Measurements from ENCODE around the gene DENND1C. TPM values are rescaled to one million over a fixed set of nuclear protein-coding genes. Genes with fewer than 3 reads are reported as not detected.

DENND1C gene, protein sequence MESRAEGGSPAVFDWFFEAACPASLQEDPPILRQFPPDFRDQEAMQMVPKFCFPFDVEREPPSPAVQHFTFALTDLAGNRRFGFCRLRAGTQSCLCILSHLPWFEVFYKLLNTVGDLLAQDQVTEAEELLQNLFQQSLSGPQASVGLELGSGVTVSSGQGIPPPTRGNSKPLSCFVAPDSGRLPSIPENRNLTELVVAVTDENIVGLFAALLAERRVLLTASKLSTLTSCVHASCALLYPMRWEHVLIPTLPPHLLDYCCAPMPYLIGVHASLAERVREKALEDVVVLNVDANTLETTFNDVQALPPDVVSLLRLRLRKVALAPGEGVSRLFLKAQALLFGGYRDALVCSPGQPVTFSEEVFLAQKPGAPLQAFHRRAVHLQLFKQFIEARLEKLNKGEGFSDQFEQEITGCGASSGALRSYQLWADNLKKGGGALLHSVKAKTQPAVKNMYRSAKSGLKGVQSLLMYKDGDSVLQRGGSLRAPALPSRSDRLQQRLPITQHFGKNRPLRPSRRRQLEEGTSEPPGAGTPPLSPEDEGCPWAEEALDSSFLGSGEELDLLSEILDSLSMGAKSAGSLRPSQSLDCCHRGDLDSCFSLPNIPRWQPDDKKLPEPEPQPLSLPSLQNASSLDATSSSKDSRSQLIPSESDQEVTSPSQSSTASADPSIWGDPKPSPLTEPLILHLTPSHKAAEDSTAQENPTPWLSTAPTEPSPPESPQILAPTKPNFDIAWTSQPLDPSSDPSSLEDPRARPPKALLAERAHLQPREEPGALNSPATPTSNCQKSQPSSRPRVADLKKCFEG
- not detected in 2 replicates for total RNA-seq

DNA sequence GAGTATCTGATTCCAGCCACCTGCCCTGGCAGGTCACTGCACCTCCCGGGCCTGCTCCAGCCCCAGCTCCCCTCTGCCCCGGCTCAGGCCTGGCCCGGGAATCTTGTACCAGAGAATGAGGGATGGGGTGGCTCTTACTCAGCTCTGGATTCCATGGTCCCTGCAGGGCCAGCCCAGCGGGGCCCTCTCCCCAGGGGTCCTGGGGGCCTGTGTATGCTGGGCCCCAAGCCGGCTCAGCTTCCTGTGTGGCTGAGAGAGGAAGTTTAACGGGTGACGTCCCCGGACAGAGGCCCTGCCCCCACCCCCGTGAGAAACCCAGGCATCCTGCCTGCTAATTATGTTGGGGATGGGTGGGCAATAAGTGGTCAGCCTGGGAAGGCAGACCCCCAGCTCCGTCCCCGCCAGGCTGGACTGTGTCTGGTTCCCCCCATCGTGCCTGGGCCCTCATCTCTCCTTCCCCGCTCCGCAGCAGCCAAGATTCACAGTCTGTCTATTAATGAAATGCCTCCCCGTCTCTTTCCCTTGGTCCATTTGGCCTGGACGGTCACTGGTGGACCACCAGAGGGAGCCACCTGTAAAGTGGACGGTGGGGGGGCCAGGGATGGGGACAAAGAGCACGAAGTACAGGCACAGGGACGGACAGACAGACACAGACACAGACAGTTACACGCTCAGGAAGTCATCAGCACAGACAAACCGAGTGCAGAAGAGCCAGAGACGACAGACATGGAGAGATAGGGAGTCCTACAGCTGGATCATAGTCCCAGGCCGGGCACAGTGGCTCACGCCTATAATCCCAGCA, at the start of gene DENND1C:
Gene DENND1C, minus strand, starts transcription at position 247 of the 802 bp plus-strand sequence. Its CDS starts 92 bp downstream, at position 155.

DNA sequence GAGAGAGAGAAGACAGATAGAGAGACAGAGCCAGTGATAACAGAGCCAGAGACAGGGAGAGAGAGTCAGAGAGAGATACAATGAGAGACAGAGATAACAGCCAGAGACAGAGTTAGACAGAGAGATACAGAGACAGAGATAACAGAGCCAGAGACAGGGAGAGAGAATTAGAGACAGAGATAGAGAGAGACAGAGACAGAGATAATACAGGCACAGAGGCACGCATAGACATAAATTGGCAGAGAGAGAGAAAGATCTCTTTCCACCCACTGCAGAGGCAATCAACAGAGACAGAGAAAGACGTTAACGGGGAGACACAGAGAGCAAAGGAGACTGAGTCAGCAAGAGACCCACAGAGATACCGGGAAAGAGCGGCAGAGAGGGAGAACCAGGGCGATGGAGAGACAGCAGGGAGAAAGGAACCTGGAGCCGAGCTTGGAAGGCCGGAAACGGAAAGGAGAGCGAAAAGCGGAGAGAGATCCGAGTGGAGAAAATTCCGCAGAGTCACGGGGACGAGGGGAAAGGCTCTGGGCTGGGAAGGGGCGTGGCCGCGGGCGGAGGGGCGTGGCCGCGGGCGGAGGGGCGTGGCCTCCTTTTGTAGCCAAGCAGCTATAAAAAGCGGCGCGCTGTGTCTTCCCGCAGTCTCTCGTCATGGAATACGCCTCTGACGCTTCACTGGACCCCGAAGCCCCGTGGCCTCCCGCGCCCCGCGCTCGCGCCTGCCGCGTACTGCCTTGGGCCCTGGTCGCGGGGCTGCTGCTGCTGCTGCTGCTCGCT, 49.0 kb upstream of the DENND1C start, which contains the start of gene TNFSF9:
Gene TNFSF9, plus strand, starts transcription at position 641 of the 777 bp plus-strand sequence. Its CDS starts 11 bp downstream, at position 652.

DNA sequence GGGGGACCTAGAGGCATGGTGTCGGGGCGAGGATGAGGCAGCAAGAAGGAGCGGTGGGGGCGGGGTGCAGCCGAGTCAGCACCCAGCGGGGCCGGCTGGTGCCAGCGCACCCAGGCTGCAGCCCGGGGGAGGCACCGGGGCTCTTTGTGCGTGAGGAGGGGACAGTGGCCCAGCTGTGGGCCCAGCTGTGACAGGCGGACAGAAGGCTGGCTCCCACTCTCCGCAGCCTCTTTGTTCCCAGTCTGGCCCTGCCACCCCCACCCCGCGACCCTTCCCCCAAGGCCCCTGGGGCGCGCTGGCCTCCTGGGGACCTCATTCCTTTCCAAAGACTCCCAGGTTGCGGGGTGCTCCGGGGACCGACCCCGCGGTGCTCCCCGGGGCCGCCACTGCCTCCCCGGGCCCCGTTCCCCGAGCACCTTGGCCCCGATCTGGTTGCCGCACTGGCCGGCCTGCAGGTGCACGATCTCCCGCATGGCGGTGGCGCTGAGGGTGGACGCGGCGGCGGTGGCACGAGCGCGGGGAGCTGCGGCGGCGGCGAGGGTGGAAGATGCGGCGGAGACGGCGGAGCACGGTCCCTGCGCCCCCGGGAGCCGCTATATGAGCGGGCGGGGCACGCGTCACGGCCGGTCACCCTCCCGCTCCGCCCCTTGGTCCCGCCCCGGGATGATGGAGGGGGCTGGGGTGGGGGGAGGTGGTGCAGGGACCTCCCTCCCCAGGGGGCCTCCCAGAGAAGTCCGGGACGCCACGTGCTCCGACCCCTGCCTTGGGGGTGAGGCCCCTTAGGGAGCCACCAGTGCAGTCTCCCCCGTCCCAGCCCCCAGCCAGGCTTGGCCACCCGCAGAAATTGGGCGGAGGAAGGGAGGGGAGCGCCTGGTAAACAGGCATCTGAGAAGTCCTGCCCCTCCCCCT, 20.4 kb upstream of the DENND1C start, which contains the start of gene TUBB4A:
Gene TUBB4A, minus strand, starts transcription at position 570 of the 909 bp plus-strand sequence. Its CDS starts 97 bp downstream, at position 473.

DNA sequence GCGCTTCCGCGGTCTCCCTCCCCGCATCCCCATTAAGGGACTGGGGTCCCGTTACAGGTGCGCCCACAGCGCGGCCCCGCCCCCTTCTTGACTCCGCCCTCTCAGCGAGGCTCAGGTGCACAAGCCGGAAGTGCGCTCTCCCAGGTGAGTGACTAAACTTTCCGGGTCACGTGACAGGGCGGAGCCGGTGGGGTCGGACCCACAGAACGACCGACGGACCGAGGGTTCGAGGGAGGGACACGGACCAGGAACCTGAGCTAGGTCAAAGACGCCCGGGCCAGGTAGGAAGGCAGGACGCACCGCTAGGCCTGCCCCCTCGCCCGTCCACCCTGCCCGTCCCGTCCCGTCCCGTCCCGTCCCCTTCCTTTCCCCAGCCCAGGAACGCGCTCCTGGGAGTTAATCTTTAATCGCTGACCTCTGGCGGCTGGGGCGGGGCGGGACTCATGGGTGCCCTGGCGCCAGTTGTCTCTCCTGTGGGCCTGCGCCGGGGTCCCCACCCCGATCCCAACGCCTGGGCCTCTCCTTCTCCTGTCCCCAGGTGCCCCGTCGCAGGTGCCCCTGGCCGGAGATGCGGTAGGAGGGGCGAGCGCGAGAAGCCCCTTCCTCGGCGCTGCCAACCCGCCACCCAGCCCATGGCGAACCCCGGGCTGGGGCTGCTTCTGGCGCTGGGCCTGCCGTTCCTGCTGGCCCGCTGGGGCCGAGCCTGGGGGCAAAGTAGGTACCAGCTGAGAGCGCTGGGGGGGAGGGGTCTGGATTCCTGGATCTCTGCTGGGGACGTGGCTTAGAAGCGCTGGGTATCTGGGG, 17.3 kb downstream of the DENND1C start, which contains the start of gene CRB3:
Gene CRB3, plus strand, starts transcription at position 202 of the 804 bp plus-strand sequence. Its CDS starts 431 bp downstream, at position 633.

DNA sequence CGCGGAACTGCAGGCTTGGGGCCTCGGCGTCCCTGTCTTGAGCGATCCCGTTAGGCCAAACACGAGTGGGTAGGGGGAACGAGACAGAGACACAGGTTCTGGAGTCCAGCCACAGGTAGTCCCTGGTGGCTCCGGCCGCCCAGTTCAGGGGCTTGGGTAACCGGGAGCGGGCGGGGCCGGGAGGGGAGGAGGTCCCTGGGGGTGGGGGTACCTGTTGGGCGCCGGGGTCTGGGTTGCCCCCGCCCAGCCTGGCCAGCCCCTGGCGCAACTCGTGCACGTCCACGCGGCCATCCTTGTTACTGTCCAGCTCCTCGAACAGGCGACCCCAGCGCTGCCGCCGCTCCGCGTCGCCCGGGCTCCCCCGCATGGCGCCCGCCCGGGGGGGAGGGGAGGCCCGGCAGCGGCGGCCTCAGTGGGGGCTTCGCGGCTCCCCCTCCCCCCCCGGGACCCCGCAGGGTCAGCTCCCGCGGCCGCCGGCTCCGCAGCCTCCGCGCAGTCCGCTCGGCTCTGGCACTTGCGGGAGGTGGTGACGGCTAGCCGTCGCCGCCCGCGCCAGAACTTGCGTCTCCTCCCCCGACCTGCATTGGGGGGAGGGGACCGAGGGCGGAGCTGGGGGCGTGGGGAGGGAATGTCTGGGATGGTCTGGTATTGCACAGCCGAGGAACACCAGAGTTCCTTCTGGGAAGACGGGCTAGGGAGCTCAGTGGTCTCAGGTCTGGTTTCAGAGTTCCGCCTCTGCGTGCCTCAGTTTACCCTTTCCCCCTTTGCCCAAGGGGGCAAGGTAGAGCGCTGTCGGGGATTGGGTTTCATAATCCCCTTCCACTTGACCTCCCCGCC, 22.1 kb downstream of the DENND1C start, which contains the start of gene SLC25A23:
Gene SLC25A23, minus strand, starts transcription at position 531 of the 837 bp plus-strand sequence. Its CDS starts 164 bp downstream, at position 367.

DNA sequence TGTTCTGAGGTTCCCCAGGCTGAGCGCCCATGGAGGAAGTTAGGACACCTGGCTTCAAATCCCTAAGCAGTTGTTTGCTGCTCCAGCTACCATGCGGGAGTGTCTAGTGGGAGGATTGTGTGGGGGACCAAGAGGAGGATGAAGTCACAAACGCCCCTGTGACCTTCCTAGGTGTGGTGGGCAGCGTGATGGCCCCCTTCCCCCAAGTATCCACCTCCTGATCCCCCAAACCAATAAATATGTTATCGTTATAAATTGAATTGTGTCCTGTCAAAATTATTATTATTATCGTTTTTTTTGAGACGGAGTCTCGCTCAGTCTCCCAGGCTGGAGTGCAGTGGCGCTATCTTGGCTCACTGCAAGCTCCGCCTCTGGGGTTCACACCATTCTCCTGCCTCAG, 47.9 kb downstream of the DENND1C start, which contains the start of gene SLC25A41:
Gene SLC25A41, minus strand, starts transcription at position 101 of the 400 bp plus-strand sequence. Its CDS starts 70 bp downstream, at position 31.

DNA sequence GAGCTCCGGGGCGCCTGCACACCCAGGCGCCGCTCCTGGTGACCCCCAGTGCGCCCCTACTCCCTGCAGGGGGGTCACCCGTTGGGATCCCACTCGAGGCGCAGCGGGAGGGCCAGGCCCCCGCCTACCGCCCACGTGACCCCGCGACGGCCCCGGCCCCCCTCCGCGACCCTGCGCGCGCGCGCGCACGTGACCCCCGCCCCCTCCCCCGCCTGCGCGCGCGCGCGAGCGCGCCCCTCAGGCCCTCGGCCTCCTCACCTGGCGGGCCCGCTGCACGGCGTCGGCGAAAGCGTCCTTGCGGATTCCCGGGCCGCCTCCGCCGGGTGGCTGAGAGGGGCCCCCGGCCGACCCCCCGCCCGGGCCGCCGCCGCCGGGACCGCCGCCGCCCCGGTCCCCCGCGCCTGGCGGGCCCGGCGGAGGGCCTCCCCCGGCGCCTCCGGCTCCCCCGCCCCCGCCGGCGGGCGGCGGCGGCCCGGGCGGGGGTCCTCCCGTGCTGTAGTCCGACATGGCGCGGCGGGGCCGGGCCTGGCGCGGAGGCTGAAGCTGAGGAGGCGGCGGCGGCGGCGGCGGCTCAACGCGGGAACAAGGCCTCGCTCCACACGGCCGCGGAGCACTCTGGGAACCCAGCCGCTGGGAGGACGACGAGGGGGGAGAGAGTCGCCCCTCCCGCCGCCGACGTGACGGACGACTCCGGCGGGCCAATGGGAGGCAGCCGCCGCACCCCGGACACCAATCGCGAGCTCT, 57.2 kb downstream of the DENND1C start, which contains the start of gene KHSRP:
Gene KHSRP, minus strand, starts transcription at position 617 of the 744 bp plus-strand sequence. Its CDS starts 110 bp downstream, at position 507.

Small RNAs within 50 kb of the gene (small RNA-seq; reads per million reads assigned to genes)
- not detected for gene AC010503.2

Other genes with a start within 250 kb of the DENND1C start
- gene MLLT1, start 201.8 kb downstream of the DENND1C start, total RNA-seq: 5.5 and 9.1 TPM in 2 replicates
- gene ACER1, start 148.2 kb downstream of the DENND1C start, total RNA-seq: 0.11 TPM in 1 of 2 replicates, not detected in the other
- gene CLPP, start 120.3 kb downstream of the DENND1C start, total RNA-seq: 32.2 and 56.3 TPM in 2 replicates
- gene ALKBH7, start 109.0 kb downstream of the DENND1C start, total RNA-seq: 71.4 and 73.0 TPM in 2 replicates
- 1.2 and 1.4 TPM in 2 replicates for gene PSPN, start 105.9 kb downstream of the DENND1C start, total RNA-seq
- gene GTF2F1, start 88.6 kb downstream of the DENND1C start, total RNA-seq: 43.7 and 70.3 TPM in 2 replicates
- gene KHSRP, start 57.0 kb downstream of the DENND1C start, total RNA-seq: 79.7 and 92.4 TPM in 2 replicates
- gene SLC25A41, start 48.0 kb downstream of the DENND1C start, total RNA-seq: not detected in 2 replicates
- gene SLC25A23, start 22.0 kb downstream of the DENND1C start, total RNA-seq: 4.7 and 5.4 TPM in 2 replicates
- gene CRB3, start 17.5 kb downstream of the DENND1C start, total RNA-seq: 0.39 and 0.65 TPM in 2 replicates
- not detected in 2 replicates for gene TUBB4A, start 20.5 kb upstream of the DENND1C start, total RNA-seq
- not detected in 2 replicates for gene TNFSF9, start 49.2 kb upstream of the DENND1C start, total RNA-seq
- gene CD70, start 109.4 kb upstream of the DENND1C start, total RNA-seq: not detected in 2 replicates
- not detected in 2 replicates for gene TNFSF14, start 188.4 kb upstream of the DENND1C start, total RNA-seq
- gene C3, start 238.9 kb upstream of the DENND1C start, total RNA-seq: 0.33 TPM in 1 of 2 replicates, not detected in the other